HG03378 (cell line): ENCODE measurements around the gene CLBA1.

Experiments
- ATAC-seq: cut with Tn5 transposase; IDR thresholded peaks from one replicate; pipeline ENCODE4 v1.9.1; 2021; ENCODE audit warnings: mild to moderate bottlenecking, moderate library complexity; ENCODE audit not compliant: unreplicated experiment

The CLBA1 gene

GRCh38 chr14:104979758-104980610 lies 5.6 kb upstream of the CLBA1 start:
- ATAC-seq, result no peak

- no peak for ATAC-seq
These were observed 4.7 kb upstream of the CLBA1 start for GRCh38 chr14:104980611-104981531.

GRCh38 chr14:104981699-104982541 lies 3.7 kb upstream of the CLBA1 start:
- no peak for ATAC-seq

- ATAC-seq, result no peak
These were observed 2.9 kb upstream of the CLBA1 start for GRCh38 chr14:104982548-104983230.

- no peak for ATAC-seq
These were observed 2.3 kb upstream of the CLBA1 start for GRCh38 chr14:104983231-104983721.

GRCh38 chr14:104984056-104984894 lies 1.3 kb upstream of the CLBA1 start:
- ATAC-seq, result no peak

- ATAC-seq, result no peak
These were observed 1.0 kb downstream of the CLBA1 start for GRCh38 chr14:104986487-104987164.

- ATAC-seq, result no peak
These were observed 3.8 kb downstream of the CLBA1 start for GRCh38 chr14:104989236-104989950.

GRCh38 chr14:104989951-104990303 lies 4.3 kb downstream of the CLBA1 start:
- no peak for ATAC-seq

GRCh38 chr14:104991896-104992230 lies 6.3 kb downstream of the CLBA1 start:
- ATAC-seq, result no peak

GRCh38 chr14:104992501-104992900 lies 6.9 kb downstream of the CLBA1 start:
- ATAC-seq, result no peak

- ATAC-seq, result no peak
These were observed 7.7 kb downstream of the CLBA1 start for GRCh38 chr14:104993306-104993705.

- ATAC-seq, result no peak
These were observed 8.4 kb downstream of the CLBA1 start for GRCh38 chr14:104993808-104994591.

GRCh38 chr14:104994978-104995377 lies 9.4 kb downstream of the CLBA1 start:
- ATAC-seq, result no peak

- no peak for ATAC-seq
These were observed 10.4 kb downstream of the CLBA1 start for GRCh38 chr14:104996032-104996431.

GRCh38 chr14:104996483-104996882 lies 10.9 kb downstream of the CLBA1 start:
- no peak for ATAC-seq

- no peak for ATAC-seq
These were observed 13.2 kb downstream of the CLBA1 start for GRCh38 chr14:104998801-104999200.
